ENCODE data around the gene NTRK2.
"Not testable (repeated sequence)": the region's sequence is repeated elsewhere in the genome, so short reads cannot be mapped to it uniquely, and the experiment has no call there.

Gene NTRK2

DNA sequence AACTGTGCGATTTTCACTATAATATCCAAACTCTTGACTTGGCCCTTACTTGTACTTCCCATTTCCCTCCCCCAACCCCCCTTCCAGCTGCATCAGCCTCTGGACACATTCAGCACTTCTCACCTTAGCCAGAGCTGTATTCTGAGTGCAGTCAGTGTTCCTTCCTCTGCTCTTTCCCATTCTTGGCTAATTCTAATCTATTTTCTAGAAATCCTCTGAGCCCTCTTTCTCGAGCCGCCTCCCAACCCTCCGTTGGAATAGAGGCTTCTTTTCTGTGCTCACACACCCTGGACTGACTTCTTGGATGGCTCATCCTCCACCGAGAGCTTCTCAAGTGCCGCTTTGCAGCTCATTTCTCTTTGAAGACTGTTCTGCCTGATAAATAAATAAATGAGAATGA lies 188.8 kb downstream of the NTRK2 start:
- no peak for DNase-seq

DNA sequence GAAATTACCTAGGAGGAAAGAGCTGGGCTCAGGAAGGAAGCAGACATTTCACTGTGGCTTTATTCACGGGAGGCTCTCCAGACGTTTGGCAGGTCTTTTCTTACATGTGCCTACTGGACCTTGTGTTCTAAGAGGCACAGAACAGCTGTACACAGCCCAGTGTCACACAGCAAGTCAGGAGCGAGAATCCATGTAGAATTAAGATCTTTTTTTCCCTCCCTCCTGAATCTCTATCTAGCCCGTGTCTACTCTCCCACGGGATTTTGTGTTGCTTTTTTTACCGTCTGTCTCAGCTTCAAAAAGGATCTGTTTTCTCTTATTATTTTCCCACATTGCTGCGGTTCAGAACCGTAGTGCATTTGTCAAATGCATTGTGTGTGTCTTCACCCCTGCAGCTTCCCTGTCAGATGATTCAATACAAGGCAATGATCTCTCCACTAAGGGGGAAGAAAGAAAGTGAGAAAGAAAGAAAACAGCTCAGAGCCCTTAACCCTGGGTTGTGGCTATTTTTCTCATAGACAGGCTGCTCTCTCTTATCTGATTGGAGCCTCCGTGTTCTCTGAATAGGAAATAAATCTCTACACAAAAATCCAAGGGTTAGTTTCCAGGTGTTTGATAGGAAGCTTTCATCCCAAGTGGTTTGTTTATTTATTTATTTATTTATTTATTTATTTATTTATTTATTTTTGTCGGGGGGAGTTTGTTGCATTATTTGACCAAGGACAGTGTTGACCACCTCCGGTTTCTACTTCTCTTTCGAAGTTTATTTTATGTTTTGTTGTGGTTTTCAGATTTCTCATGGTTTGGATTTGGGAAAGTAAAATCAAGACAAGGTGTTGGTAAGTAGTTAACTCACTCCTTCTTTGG lies 191.0 kb downstream of the NTRK2 start:
- DNase-seq = no peak

DNA sequence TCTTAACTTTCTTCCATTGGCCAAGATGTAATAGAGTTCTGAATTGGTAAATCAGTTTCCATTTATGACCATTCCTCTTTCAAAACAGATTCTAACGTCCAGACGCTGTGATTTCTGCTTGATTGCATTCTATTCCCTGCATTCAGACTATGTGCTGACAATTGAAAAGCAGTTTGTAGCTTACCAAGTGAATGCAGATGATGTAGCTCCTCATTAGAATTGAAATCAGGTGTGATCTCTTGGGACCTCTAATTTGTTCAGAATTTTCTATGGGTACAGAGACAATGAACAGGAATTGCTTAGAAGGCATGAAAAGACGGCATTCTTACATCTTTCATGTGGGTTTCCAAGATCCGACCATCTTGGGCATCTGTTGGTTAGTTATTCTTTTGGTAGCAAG lies 191.9 kb downstream of the NTRK2 start:
- no peak for DNase-seq

DNA sequence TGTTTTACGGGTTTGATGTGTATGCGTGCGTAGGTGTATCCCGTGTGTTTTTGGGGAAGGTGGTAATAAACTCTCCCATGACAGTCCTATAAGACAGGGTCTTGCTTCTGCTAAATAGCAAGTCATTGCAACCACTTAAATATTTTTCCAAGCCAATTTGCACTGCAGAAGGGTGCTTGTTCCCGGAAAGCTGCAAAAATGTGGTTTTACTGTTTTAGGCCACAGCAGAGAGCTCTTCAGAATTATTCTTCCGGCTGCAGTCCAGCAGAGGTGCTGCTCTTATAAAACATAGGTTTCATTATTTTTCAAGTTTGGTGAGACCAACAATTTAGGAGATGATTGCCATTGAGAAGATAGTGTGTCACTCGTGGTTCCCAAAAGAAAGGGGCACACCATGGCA lies 192.8 kb downstream of the NTRK2 start:
- no peak for DNase-seq

DNA sequence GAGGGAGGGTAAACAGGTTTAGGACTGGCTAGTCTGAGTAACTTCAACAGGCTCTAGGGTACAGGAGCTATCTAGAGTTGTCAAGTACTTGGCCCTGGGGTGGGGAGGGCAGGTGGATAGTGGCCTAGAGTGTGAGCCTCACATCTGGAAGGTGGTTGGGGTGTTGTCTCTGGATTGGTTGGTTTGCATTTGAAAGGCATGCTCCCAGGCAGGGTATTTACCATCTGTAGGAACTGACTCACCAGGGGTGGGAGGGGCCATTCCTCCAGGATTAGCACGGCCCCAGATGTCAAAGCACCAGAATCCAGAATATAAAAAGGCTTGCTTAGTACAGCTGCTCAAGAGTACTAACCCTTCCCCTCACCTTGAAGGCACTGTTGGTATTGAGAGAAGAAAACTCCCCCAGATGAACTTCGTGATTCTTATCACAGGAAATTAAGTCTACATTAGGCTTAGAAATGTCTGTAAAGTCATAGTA lies 193.3 kb downstream of the NTRK2 start:
- DNase-seq = no peak

DNA sequence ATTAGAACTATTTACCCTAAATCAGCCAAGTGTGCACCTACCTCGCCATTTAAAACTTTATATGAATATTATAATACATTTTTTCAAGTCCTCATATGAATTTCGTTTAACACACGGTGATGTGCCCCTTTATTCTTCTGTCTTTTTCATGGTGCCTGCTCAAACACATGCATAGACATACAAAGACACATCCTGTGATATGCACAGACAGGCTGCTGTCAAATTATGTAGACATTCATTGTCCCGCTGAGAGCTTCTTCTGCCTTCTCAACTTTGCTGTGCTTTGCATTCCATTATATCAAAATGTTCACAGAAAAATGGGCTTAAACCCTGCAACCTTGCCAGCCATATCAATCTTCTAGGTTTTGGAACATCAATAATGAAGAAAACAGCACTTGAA lies 193.8 kb downstream of the NTRK2 start:
- DNase-seq = no peak

DNA sequence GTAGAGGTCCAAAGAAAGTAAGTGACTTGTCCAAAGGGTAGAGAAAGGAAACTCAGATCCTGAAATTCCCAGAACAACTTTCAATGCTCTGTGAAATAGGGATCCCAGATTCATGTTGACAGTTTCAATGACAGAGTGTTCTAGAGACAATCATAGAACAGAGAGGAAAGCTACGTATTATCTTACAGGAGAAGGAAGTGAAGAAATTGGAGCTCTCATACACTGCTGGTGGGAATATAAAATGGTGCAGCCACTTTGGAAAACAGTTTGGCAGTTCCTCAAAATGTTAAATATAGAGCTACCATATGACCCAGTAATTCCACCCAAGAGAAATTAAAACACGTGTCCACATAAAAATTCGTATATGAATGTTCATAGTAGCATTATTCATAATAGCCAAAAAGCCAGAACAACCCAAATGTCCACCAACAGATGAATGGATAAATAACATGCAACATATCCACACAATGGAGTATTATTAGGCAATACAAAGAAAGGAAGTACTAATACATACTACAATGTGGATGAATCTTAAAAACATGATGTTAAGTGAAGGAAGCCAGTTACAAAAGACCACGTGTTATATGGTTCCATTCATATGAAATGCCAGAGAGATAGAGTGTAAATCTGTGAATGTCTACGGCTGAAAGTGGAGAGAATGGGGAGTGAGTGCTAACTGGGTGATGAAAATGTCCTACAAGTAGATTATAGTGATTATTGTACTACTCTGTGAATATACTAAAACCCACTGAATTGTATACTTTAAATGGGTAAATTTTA lies 197.1 kb downstream of the NTRK2 start:
- DNase-seq = no peak

DNA sequence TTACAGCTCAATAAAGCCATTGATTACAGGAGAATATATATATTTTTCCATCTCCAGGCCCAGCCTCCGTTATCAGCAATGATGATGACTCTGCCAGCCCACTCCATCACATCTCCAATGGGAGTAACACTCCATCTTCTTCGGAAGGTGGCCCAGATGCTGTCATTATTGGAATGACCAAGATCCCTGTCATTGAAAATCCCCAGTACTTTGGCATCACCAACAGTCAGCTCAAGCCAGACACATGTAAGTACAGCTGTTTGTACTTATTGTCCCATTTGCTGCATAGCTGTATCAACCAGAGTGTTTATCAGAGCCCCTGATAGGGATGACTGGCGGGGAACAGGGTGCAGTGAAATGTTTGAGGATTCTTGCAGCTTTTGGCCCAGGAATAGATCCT lies 197.7 kb downstream of the NTRK2 start:
- no peak for DNase-seq

DNA sequence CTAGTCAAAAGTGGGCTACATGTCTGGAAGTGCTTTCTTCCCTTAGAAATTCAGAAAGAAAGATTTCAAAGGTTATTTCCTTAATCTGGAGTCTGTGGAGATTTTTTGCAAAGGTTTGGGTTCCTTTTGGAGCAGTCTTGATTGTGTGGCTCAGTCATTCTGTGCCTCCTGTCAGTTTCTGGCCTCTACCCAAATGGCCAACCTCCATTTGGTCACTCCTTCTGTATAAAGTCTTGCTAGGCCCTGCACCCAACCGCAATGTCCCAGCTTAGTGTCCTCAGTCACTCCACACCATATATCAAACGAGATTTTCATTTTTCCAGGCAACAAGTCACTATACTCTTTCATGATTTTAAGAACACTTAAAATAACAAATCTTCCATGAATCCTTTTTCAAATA lies 199.6 kb downstream of the NTRK2 start:
- no peak for DNase-seq

DNA sequence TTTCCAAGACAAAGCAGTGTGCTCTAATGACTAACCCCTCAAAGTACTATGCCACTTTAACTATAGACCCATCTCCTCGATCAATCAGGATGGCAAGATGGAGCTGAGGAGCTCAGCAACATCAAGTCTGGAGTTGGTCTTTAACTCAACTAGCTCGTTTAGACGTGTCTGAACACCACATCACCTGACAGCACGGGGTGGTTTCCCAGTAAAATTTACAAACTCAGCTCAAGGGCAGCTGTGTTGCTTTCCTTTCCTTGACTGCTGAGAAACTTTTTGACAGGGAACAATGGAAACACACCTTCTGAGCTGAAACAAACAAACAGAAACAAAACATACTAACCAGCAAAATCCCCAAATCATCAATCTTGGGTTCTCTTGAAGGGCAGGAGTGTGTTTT lies 202.5 kb downstream of the NTRK2 start:
- DNase-seq = no peak

DNA sequence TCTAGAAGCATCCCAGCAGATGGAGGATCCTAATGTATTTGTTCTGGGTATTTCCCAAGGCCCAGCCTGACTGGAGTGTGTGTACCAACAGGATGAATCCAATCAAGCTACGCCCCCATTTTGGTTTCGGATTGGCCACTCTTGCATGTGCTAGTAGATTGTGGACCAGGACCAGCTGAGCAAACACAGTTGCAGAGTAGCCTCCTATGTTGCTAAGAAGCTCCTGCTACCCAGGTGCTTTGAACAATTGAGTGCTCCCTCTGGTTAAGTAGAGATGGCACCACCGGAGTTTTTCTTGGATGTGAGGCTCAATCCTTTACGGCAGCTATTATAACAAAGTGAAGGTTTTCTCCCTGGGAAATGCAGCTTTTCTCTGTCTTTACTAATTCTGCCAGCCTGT lies 204.5 kb downstream of the NTRK2 start:
- peak; percentile 80 for DNase-seq

DNA sequence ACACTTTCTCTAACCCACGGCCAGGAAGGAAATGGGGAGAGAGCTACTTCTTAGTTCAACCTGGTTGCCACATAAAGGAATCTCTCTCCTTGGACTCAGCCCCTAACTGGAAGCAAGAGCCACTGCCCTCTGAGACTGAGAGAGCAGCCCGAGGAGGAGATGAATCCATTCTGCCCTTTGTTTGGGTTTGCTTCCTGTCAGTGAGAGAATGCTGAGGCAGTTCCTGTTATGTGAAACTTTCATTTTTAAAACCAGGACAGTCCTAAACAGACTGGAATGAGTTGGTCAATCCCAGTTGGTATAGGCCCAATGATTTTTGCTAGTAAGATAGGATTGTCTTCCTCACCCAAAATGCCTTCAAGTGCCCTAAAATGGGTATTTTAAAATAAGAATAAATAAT lies 205.1 kb downstream of the NTRK2 start:
- no peak for DNase-seq

DNA sequence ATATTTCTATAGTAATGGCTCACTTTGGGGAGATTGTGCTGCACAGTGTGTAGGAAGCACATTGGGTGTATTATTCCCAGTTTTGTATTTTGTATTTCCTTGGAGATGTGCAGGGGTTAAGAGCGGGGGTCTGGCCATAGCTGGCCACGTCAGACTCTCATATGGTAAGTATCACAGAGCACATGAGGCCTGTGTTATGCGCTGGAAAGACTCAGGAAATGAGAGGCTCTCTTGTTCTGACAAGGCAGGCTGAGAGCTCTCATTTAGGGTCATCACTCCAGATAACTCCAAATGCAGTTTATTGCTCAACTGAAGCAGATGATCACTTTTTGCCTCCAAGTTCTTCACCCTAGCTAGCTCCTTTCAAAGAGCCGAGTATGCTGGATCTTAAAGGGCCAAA lies 205.7 kb downstream of the NTRK2 start:
- no peak for DNase-seq

DNA sequence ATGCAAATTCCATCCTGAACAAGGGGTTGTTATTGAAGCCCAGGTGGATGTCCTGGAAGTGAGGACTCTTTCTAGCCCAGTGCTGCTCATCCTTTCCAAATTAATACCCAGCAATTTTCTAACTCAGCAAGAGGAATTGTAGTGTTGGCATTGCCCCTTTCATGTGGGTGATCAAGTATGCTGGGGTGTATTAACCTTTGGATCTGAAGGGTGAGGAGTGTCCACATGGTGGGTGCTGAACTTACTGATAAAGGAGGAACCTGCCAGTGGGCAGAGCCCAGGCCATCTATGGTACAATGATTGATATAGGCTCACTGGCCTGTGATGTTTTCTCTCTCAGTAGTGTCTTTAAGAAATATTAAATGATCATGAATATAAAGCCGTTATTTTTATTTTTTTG lies 210.1 kb downstream of the NTRK2 start:
- no peak for DNase-seq

DNA sequence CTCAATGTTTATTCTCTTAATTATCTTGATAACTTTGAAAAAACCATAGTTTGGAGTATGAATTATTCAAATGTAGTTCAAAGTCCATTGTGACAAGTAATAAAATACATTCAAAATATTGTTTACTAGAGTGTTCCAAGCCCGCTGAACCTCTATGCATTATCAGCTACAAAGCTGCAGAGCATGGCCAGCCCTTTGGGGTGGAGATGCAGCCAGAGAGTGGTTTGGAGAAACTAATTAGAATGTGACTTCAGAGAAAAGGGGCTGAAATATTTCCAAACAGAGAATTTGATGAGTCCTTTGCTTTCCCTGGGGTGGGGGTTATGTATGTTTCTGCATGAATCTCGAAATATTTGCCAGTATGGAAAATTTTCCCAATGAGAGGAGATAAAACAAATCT lies 211.3 kb downstream of the NTRK2 start:
- DNase-seq = no peak

DNA sequence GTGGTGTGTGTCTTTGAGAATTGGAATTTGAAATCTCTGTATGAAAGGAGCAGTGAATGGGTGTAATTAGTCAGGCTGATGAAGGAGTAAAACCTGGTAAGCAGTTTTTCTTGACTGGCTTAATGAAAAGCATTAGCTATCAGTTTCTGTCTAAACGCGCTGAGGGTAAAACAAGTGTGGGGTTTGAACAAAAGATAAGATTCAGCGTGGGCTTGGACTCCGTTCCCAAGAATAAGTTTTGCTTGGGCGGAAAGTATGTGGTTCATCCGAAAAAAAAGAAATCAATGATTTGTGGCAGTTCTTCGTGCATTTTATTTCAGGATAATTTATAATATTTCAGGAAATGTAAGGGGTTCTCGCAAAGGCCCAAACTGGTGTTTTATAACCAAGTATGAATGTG lies 217.3 kb downstream of the NTRK2 start:
- no peak for DNase-seq

DNA sequence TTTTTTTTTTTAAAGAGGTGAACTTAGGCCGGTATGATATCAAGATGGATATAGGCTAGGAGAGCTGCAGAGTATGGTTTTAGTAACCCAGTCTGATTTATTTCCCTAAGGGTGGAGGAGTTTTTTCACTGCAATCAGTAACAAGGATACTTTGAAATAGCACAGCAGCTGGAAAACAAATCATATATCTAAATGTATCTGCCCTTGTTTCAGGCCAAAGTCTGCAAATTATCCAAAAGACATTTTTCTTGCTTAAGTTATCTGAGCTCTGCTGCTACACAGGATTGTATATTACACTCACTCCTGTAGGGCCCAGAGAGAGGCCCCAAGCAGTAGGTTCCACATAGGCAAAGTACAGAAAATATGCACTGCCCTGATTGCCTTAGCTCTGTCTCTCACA lies 222.4 kb downstream of the NTRK2 start:
- DNase-seq = no peak

DNA sequence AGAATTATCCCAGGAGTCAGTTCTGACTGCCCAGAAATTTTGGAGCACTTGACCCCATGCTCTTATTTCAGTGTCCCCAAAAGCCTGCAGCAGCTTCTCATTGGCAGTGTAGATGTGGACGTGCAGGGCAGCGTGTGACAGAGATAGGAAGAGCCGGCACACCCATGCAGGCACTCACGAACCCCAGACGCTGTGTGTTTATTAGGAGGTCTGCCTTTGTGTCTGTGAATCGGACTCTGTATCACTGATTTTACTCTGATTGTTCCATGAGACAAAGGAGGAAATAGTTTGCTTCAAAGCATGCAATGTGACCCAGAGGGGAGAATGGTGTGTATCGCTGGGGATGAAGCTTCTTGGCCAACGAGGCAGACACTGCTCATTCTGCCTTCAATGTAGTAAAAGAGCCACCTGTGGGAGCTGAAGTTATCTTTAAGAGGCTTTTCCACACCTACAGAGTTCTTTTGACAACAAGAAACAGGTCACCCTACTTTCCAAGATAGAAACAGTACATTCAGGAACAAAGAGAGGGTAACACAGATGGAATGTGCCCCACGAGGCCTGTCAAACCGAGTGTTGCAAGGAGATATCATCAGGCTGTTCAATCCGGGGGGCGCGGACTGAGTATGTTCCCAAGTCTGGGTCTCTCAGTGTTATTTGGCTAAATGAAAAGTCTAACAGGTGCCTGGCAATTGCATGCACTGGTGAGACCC lies 224.0 kb downstream of the NTRK2 start:
- DNase-seq = no peak

DNA sequence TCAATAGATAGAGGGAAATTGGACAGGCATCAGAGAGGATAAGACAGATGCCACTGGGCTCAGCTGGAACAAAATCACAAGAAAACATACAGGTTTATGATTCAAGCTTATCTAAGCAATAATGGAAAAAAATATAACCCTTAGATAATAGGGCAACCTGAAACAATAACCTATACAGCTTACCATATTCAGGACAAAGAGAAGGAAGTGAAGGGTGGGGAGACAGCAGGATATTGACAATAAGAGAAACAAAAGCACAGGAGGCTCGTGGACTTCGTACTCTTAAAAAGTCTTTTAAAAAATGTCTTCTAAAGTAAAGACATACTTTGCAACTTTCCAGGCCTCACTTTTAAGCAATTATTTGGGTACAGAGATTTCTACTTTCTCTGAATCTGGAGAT lies 225.3 kb downstream of the NTRK2 start:
- no peak for DNase-seq

DNA sequence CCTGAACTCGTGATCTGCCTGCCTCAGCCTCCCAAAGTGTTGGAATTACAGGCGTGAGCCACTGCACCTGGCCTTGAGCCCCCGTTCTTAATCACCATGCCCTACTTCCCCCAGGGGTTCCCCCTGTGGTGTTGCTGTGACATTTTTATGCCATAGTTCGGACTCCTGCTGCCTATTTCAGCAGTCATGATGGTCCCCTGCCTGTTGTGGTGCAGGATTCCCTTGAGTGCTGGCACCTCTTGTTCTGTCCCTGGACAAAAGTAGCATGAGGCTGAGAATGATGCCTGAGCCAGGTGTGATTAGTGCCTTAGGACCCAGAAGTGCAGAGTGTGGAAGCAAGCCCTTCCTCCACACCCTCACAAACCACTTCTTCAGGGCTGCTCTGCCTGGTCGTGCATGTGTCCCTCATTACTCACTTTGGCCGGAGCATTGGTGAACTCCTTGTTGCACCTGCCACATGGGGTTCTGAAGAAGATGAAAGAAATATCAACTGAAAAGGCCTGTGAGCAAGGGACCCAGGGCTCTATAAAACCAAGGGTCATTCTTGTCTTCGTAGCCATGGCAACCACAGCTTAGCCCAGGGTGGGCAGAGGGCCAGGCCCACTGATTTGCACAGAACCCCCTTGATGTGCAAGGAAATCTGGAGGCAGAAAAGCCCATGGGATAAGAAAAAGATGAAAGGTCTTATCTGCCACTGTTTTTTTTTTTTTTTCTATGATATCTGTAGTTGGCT lies 228.0 kb downstream of the NTRK2 start:
- DNase-seq = no peak

DNA sequence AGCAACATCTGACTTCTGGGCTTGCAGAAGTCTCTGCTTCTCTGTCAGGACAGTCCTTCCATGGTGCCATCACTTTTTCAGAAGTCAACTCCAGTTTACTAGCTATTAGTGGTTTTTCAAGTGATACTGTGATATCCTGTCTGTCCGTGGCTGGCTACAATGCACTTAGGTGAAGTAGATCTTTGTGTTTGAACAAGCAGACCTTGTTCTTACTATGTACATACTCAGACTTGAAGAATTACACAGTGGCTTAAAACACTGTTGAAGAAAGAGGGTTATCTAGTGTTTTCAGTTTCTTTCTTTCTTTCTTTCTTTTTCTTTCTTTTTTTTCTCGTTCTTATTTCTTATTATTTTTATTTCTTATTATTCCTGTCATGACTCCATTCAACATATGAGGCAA lies 228.7 kb downstream of the NTRK2 start:
- DNase-seq = peak; percentile 4

DNA sequence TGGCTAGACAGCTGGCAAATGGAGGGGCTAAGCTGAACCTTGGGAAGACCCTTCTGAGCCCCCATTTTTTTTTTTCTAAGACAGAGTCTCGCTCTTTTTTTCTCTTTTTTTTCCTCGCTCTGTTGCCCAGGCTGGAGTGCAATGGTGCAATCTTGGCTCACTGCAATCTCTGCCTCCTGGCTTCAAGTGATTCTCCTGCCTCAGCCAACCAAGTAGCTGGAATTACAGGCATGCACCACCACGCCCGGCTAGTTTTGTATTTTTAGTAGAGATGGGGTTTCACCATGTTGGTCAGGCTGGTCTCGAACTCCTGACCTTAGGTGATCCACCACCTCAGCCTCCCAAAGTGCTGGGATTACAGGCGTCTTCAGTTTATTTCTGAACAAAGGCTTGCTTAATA lies 229.1 kb downstream of the NTRK2 start:
- DNase-seq = not testable (repeated sequence)

DNA sequence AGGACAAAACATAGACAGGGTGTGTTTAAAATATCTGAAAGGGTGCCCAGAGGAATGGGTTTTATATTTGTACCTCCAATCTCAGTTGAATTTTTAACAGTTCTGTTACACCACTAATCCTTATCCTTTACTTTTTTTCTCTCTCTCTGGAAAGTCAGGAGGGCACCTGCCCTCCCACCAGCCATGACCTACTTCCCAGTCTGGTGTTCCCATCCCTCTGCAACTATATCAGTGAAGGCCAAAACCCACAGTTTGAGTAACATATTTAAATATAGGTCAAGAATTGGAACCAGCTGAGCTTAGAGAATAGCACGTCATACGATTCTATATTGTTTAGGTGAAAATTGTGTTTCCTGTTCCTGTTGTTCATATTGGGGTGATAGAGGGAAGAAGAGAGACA lies 229.8 kb downstream of the NTRK2 start:
- DNase-seq = no peak
